ENCODE data around the gene FBP1.

The FBP1 gene

GRCh38 chr9:94600715-94601114 is 38.6 kb downstream of the FBP1 start:
- no peak for ATAC-seq
- no peak for TF ChIP-seq PPARA (CRISPR knock-in tag; IDR thresholded peaks at IDR 0.05; ENCODE audit: borderline replicate concordance)
- no peak for TF ChIP-seq GLIS3 (CRISPR knock-in tag; IDR thresholded peaks at IDR 0.05)
- TF ChIP-seq, protein P1, sequence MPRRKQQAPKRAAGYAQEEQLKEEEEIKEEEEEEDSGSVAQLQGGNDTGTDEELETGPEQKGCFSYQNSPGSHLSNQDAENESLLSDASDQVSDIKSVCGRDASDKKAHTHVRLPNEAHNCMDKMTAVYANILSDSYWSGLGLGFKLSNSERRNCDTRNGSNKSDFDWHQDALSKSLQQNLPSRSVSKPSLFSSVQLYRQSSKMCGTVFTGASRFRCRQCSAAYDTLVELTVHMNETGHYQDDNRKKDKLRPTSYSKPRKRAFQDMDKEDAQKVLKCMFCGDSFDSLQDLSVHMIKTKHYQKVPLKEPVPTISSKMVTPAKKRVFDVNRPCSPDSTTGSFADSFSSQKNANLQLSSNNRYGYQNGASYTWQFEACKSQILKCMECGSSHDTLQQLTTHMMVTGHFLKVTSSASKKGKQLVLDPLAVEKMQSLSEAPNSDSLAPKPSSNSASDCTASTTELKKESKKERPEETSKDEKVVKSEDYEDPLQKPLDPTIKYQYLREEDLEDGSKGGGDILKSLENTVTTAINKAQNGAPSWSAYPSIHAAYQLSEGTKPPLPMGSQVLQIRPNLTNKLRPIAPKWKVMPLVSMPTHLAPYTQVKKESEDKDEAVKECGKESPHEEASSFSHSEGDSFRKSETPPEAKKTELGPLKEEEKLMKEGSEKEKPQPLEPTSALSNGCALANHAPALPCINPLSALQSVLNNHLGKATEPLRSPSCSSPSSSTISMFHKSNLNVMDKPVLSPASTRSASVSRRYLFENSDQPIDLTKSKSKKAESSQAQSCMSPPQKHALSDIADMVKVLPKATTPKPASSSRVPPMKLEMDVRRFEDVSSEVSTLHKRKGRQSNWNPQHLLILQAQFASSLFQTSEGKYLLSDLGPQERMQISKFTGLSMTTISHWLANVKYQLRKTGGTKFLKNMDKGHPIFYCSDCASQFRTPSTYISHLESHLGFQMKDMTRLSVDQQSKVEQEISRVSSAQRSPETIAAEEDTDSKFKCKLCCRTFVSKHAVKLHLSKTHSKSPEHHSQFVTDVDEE (CRISPR knock-in tag; IDR thresholded peaks at IDR 0.05) = no peak

DNA sequence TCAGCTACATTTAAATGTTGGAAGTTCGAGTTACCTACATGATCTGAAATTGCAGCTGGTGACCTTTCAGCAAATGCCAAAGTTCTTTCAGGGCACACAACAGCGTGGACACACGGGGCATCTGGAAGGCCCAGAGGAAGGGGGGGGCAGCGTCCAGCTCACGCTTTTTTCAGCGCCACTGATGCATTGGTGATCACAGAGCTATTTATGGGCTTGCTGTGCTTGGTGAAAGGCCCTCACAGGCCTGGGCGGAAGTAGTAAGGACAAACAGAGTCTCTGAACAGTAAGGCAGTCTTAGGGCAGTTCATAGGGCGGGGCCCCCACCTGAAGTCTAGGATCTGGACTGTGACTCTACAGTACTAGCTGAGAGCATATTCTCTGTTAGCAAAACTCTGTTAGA is 39.1 kb downstream of the FBP1 start:
- TF ChIP-seq CSRNP3 (CRISPR knock-in tag; IDR thresholded peaks at IDR 0.05) = no peak
- TF ChIP-seq TCF4 (CRISPR knock-in tag; IDR thresholded peaks at IDR 0.05; ENCODE audit: borderline replicate concordance) = no peak
- TF ChIP-seq ZNF565 (CRISPR knock-in tag; conservative IDR thresholded peaks at IDR 0.05; ENCODE audit: low read depth) = no peak
- no peak for TF ChIP-seq POU6F1 (CRISPR knock-in tag; IDR thresholded peaks at IDR 0.05; ENCODE audit: borderline replicate concordance, low read depth)
- TF ChIP-seq ZNF70 (CRISPR knock-in tag; IDR thresholded peaks at IDR 0.05) = no peak
- TF ChIP-seq SNAI2 (CRISPR knock-in tag; IDR thresholded peaks at IDR 0.05) = no peak
- no peak for TF ChIP-seq GLIS3 (CRISPR knock-in tag; IDR thresholded peaks at IDR 0.05)
- TF ChIP-seq RARB (CRISPR knock-in tag; IDR thresholded peaks at IDR 0.05) = no peak
- no peak for TF ChIP-seq ISL1 (CRISPR knock-in tag; IDR thresholded peaks at IDR 0.05)
- no peak for TF ChIP-seq ZFP30 (CRISPR knock-in tag; IDR thresholded peaks at IDR 0.05)
- no peak for TF ChIP-seq BACH2 (CRISPR knock-in tag; IDR thresholded peaks at IDR 0.05; ENCODE audit: borderline replicate concordance)
- TF ChIP-seq ESRRG (CRISPR knock-in tag; IDR thresholded peaks at IDR 0.05) = no peak
- TF ChIP-seq, protein P2, sequence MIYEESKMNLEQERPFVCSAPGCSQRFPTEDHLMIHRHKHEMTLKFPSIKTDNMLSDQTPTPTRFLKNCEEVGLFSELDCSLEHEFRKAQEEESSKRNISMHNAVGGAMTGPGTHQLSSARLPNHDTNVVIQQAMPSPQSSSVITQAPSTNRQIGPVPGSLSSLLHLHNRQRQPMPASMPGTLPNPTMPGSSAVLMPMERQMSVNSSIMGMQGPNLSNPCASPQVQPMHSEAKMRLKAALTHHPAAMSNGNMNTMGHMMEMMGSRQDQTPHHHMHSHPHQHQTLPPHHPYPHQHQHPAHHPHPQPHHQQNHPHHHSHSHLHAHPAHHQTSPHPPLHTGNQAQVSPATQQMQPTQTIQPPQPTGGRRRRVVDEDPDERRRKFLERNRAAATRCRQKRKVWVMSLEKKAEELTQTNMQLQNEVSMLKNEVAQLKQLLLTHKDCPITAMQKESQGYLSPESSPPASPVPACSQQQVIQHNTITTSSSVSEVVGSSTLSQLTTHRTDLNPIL (CRISPR knock-in tag; IDR thresholded peaks at IDR 0.05; ENCODE audit: low read depth) = no peak
- no peak for ATAC-seq

DNA sequence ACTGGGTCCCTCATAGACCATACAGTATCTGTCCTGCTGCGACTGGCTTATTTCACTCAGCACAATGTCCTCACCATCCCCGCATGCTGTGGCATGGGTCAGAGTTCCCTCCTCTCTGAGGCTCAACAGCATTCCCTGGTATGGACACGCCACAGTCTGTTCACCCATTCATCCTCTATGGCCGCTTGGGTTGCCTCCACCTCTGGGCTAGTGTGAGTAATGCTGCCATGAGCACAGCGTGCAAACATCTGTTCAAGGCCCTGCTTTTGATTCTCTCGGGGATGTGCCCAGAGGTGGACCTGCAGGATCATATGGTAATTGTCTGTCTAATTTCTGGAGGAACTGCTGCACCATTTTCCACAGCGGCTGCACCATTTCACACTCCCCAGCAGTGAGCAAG is 40.2 kb downstream of the FBP1 start:
- TF ChIP-seq SNAI2 (CRISPR knock-in tag; IDR thresholded peaks at IDR 0.05) = no peak
- TF ChIP-seq TCF4 (CRISPR knock-in tag; IDR thresholded peaks at IDR 0.05; ENCODE audit: borderline replicate concordance) = no peak
- TF ChIP-seq ZNF565 (CRISPR knock-in tag; conservative IDR thresholded peaks at IDR 0.05; ENCODE audit: low read depth) = no peak
- no peak for TF ChIP-seq OSR1 (CRISPR knock-in tag; IDR thresholded peaks at IDR 0.05)
- no peak for TF ChIP-seq TOX (CRISPR knock-in tag; IDR thresholded peaks at IDR 0.05; ENCODE audit: borderline replicate concordance)
- TF ChIP-seq RARB (CRISPR knock-in tag; IDR thresholded peaks at IDR 0.05) = no peak
- no peak for TF ChIP-seq ZFP30 (CRISPR knock-in tag; IDR thresholded peaks at IDR 0.05)
- TF ChIP-seq ZFP3 (CRISPR knock-in tag; IDR thresholded peaks at IDR 0.05) = no peak
- TF ChIP-seq, protein P2 (CRISPR knock-in tag; IDR thresholded peaks at IDR 0.05; ENCODE audit: low read depth) = no peak
- TF ChIP-seq, protein P3, sequence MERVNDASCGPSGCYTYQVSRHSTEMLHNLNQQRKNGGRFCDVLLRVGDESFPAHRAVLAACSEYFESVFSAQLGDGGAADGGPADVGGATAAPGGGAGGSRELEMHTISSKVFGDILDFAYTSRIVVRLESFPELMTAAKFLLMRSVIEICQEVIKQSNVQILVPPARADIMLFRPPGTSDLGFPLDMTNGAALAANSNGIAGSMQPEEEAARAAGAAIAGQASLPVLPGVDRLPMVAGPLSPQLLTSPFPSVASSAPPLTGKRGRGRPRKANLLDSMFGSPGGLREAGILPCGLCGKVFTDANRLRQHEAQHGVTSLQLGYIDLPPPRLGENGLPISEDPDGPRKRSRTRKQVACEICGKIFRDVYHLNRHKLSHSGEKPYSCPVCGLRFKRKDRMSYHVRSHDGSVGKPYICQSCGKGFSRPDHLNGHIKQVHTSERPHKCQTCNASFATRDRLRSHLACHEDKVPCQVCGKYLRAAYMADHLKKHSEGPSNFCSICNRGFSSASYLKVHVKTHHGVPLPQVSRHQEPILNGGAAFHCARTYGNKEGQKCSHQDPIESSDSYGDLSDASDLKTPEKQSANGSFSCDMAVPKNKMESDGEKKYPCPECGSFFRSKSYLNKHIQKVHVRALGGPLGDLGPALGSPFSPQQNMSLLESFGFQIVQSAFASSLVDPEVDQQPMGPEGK (CRISPR knock-in tag; IDR thresholded peaks at IDR 0.05; ENCODE audit: borderline replicate concordance) = no peak
- TF ChIP-seq ZNF8 (CRISPR knock-in tag; IDR thresholded peaks at IDR 0.05) = no peak
- TF ChIP-seq POU6F1 (CRISPR knock-in tag; IDR thresholded peaks at IDR 0.05; ENCODE audit: borderline replicate concordance, low read depth) = no peak
- TF ChIP-seq ZC3H10 (CRISPR knock-in tag; IDR thresholded peaks at IDR 0.05) = no peak
- no peak for TF ChIP-seq ISL1 (CRISPR knock-in tag; IDR thresholded peaks at IDR 0.05)
- TF ChIP-seq, protein P1 (CRISPR knock-in tag; IDR thresholded peaks at IDR 0.05) = no peak
- no peak for TF ChIP-seq ARNTL (CRISPR knock-in tag; IDR thresholded peaks at IDR 0.05; ENCODE audit: borderline replicate concordance, low read depth)
- no peak for TF ChIP-seq BACH2 (CRISPR knock-in tag; IDR thresholded peaks at IDR 0.05; ENCODE audit: borderline replicate concordance)
- TF ChIP-seq CSDC2 (CRISPR knock-in tag; IDR thresholded peaks at IDR 0.05) = no peak

More for the DNA sequence above, 40.2 kb downstream of the FBP1 start:
- no peak for ATAC-seq

All from SK-N-SH treated with all-trans-retinoic acid at 6 μM for 48 hours (cell line).